IMR-90 (cell line): ENCODE data around the gene SOX6. TPM values are rescaled to one million over a fixed set of nuclear protein-coding genes. Genes with fewer than 3 reads are reported as not detected.

Source experiments
- ATAC-seq: fragments of 200-7000 bp; cut with Tn5 transposase; 2 replicates; pipeline ENCODE4 v1.9.1; 2020; ENCODE audit warnings: low read depth, mild to moderate bottlenecking, moderate library complexity
- BruUV-seq: library from RNA; stranded (reverse); fragments of 400-500 nt; replicated peaks from 2 replicates; lab custom pipeline; 2021; lab: Mats Ljungman, UMichigan
- CTCF ChIA-PET: fragments of 300-600 bp; formaldehyde crosslinking; extraction: SDS; loops from one replicate; lab custom pipeline; 2021; ENCODE audit warnings: antibody characterized with exemption; lab: Yijun Ruan, JAX
- POLR2A ChIA-PET: fragments of 300-600 bp; sonication (Branson Sonifier 250); formaldehyde crosslinking; loops from one replicate; lab custom pipeline; 2022; ENCODE audit warnings: antibody characterized with exemption; ENCODE audit not compliant: unreplicated experiment; lab: Charles Lee
- DNase-seq: peaks from one replicate; pipeline ENCODE4 v3.0.0; 2013
- H2AFZ ChIP-seq: replicated peaks from 2 replicates; pipeline ENCODE3; 2013; ENCODE audit warnings: low read length, mild to moderate bottlenecking; ENCODE audit not compliant: poor library complexity
- H2AK5ac ChIP-seq: 2 replicates; pipeline ENCODE4 v1.6.1; 2013; ENCODE audit warnings: low read depth, low read length, inconsistent platforms
- H2AK9ac ChIP-seq: replicated peaks from 2 replicates; pipeline ENCODE3; 2013; ENCODE audit warnings: mild to moderate bottlenecking, low read depth, low read length, moderate library complexity; ENCODE audit not compliant: poor library complexity
- H2BK120ac ChIP-seq: 2 replicates; pipeline ENCODE4 v1.6.1; 2013; ENCODE audit warnings: low read depth, low read length, inconsistent platforms
- H2BK15ac ChIP-seq: 3 replicates; pipeline ENCODE4 v1.6.1; 2013; ENCODE audit warnings: low read depth, low read length, inconsistent platforms
- H2BK20ac ChIP-seq: 2 replicates; pipeline ENCODE4 v1.6.1; 2013; ENCODE audit warnings: low read depth, mild to moderate bottlenecking, inconsistent platforms, low read length, moderate library complexity
- H2BK5ac ChIP-seq: 2 replicates; pipeline ENCODE4 v1.6.1; 2013; ENCODE audit warnings: mild to moderate bottlenecking, low read depth, low read length, inconsistent platforms; ENCODE audit not compliant: poor library complexity, severe bottlenecking
- H3K14ac ChIP-seq: replicated peaks from 2 replicates; pipeline ENCODE4 v1.6.1; 2013; ENCODE audit warnings: low read depth, low read length, inconsistent platforms
- H3K18ac ChIP-seq: 2 replicates; pipeline ENCODE4 v1.6.1; 2013; ENCODE audit warnings: low read depth, low read length, control low read depth
- H3K23ac ChIP-seq: 2 replicates; pipeline ENCODE4 v1.6.1; 2013; ENCODE audit warnings: low read depth, low read length, inconsistent platforms
- H3K27ac ChIP-seq: 2 replicates; pipeline ENCODE4 v1.5.1; 2013; ENCODE audit warnings: mild to moderate bottlenecking, control low read depth, low read length; ENCODE audit not compliant: insufficient read depth
- H3K27me3 ChIP-seq: 2 replicates; pipeline ENCODE4 v1.6.1; 2013; ENCODE audit warnings: low read length; ENCODE audit not compliant: control insufficient read depth, insufficient read depth
- H3K36me3 ChIP-seq: 2 replicates; pipeline ENCODE4 v1.6.1; 2013; ENCODE audit warnings: low read length, mixed read lengths; ENCODE audit not compliant: control insufficient read depth, insufficient read depth
- H3K4ac ChIP-seq: 2 replicates; pipeline ENCODE4 v1.6.1; 2013; ENCODE audit warnings: low read depth, low read length, inconsistent platforms
- H3K4me1 ChIP-seq: 2 replicates; pipeline ENCODE4 v1.6.1; 2013; ENCODE audit warnings: low read length, mixed read lengths; ENCODE audit not compliant: control insufficient read depth, insufficient read depth
- H3K4me2 ChIP-seq: 2 replicates; pipeline ENCODE4 v1.6.1; 2013; ENCODE audit warnings: low read depth, mild to moderate bottlenecking, control low read depth, low read length, moderate library complexity
- H3K4me3 ChIP-seq: 2 replicates; pipeline ENCODE4 v1.5.1; 2013; ENCODE audit warnings: low read depth, mild to moderate bottlenecking, control low read depth, low read length, moderate library complexity; ENCODE audit not compliant: insufficient read depth
- H3K56ac ChIP-seq: 2 replicates; pipeline ENCODE4 v1.6.1; 2013; ENCODE audit warnings: low read length, inconsistent platforms; ENCODE audit not compliant: insufficient read depth; ENCODE audit errors: extremely low read depth
- H3K79me1 ChIP-seq, 2 experiments: 2 replicates each; pipeline ENCODE4 v1.6.1; 2013; ENCODE audit warnings: low read length in 2 of 2, inconsistent platforms in 1 of 2, low read depth in 1 of 2
- H3K9ac ChIP-seq: 2 replicates; pipeline ENCODE4 v1.6.1; 2013; ENCODE audit warnings: low read depth, low read length, control low read depth
- H3K9me1 ChIP-seq: 2 replicates; pipeline ENCODE4 v1.6.1; 2013; ENCODE audit warnings: low read length, inconsistent platforms; ENCODE audit not compliant: insufficient read depth
- H3K9me3 ChIP-seq: 2 replicates; pipeline ENCODE4 v1.6.1; 2013; ENCODE audit warnings: low read length; ENCODE audit not compliant: control insufficient read depth, insufficient read depth
- H4K20me1 ChIP-seq: 2 replicates; pipeline ENCODE4 v1.6.1; 2013; ENCODE audit warnings: low read length, inconsistent platforms; ENCODE audit not compliant: insufficient read depth
- H4K5ac ChIP-seq: 2 replicates; pipeline ENCODE4 v1.6.1; 2013; ENCODE audit warnings: mild to moderate bottlenecking, low read depth, low read length, control low read depth
- H4K8ac ChIP-seq, 2 experiments: 2 replicates each; pipeline ENCODE4 v1.6.1; 2013; ENCODE audit warnings: low read depth in 2 of 2, low read length in 2 of 2, control low read depth in 1 of 2, inconsistent platforms in 1 of 2
- H4K91ac ChIP-seq: 2 replicates; pipeline ENCODE4 v1.6.1; 2013; ENCODE audit warnings: low read depth, low read length, inconsistent platforms; ENCODE audit not compliant: insufficient read depth
- CEBPB ChIP-seq: IDR thresholded peaks from 2 replicates; pipeline ENCODE4 v1.6.1; 2012; ENCODE audit warnings: low read depth, low read length, improper control_type of control experiment
- MXI1 ChIP-seq: IDR thresholded peaks from 2 replicates; pipeline ENCODE4 v1.6.1; 2012; ENCODE audit warnings: low read depth, mild to moderate bottlenecking, low read length, moderate library complexity, borderline replicate concordance
- POLR2A ChIP-seq: IDR thresholded peaks from 2 replicates; pipeline ENCODE4 v1.6.1; 2012; ENCODE audit warnings: mild to moderate bottlenecking, low read depth, low read length
- RAD21 ChIP-seq: IDR thresholded peaks from 2 replicates; pipeline ENCODE4 v1.6.1; 2012; ENCODE audit warnings: low read length, improper control_type of control experiment
- RCOR1 ChIP-seq: IDR thresholded peaks from 2 replicates; pipeline ENCODE4 v1.6.1; 2012; ENCODE audit warnings: mild to moderate bottlenecking, low read length, improper control_type of control experiment; ENCODE audit not compliant: insufficient replicate concordance
- RFX5 ChIP-seq: IDR thresholded peaks from 2 replicates; pipeline ENCODE4 v1.8.0; 2012; ENCODE audit warnings: low read depth, mild to moderate bottlenecking, low read length, moderate library complexity
- SMC3 ChIP-seq: fragments of 150-350 bp; IDR thresholded peaks from 2 replicates; pipeline ENCODE4 v1.6.1; 2016; ENCODE audit warnings: low read depth, mild to moderate bottlenecking, antibody characterized with exemption, low read length, moderate library complexity
- WGBS, 2 experiments: methylation state at CpG; one replicate each; pipeline versions ENCODE4 v1.1.5 to v1.1.7; 2013; ENCODE audit warnings: missing lambda C conversion rate in 2 of 2; ENCODE audit not compliant: insufficient read length in 1 of 2; ENCODE audit errors: extremely low coverage in 2 of 2; 5-methylcytosine and 5-hydroxymethylcytosine counted together
- dilution Hi-C: fragments of 300-500 bp; cut with HindIII; formaldehyde crosslinking; loops from one replicate; pipeline ENCODE4 v1.14.3; 2018; ENCODE audit warnings: low sequenced_read_pairs; ENCODE audit not compliant: unreplicated experiment
- in situ Hi-C: fragments of 300-500 bp; cut with MboI; formaldehyde crosslinking; loops from 3 replicates; pipeline ENCODE4 v1.14.3; 2019; ENCODE audit warnings: low sequenced_read_pairs, inconsistent platforms, mixed read lengths
- intact Hi-C: fragments of 100-400 bp; cut with micrococcal nuclease; formaldehyde crosslinking; loops from 2 replicates; pipeline ENCODE4 v1.10.0; 2022
- polyA plus RNA-seq, 3 experiments: library from polyadenylated mRNA; depleted of rRNA; stranded (reverse); fragments of >200 nt; gene quantifications; 2 replicates each; pipeline ENCODE4 v1.2.3, GENCODE V29; 2012; ENCODE audit warnings: low replicate concordance in 1 of 3
- total RNA-seq: library from RNA; depleted of rRNA; stranded (reverse); fragments of >200 nt; gene quantifications from 2 replicates; pipeline ENCODE4 v1.2.3, GENCODE V29; 2012
- TF ChIP-seq, protein P1 (sequence below): conservative IDR thresholded peaks from 2 replicates; pipeline ENCODE4 v1.5.1; 2012; ENCODE audit warnings: mild to moderate bottlenecking, low read depth, low read length, improper control_type of control experiment

Gene SOX6
- total and polyA plus RNA-seq, 2 of the 4 experiments (the other 2 are of a cell fraction), result 1.7 to 7.7 TPM

- H3K79me1 ChIP-seq, result no peaks in the 10 kb centered on the region
- no peak overlapping the region for H2AK5ac ChIP-seq
- H2BK120ac ChIP-seq, result no peak overlapping the region
- in situ Hi-C loops (no loop called here), dilution Hi-C loops (no loop called here), intact Hi-C loops (no loop called here)
- no peak overlapping the region for H3K27ac ChIP-seq
- ChIA-PET POLR2A (no interaction called here), CTCF (no interaction called here)
- no peak overlapping the region for H4K8ac ChIP-seq
- ATAC-seq (no peak), DNase-seq (no peak)
- H3K56ac ChIP-seq, result no peak overlapping the region
- no peak overlapping the region for H3K4me3 ChIP-seq
- no peak overlapping the region for H3K23ac ChIP-seq
- H3K4me2 ChIP-seq, result no peak overlapping the region
- no peak overlapping the region for H2BK20ac ChIP-seq
- BruUV-seq, result no TSS peak
- H3K4me1 ChIP-seq, result no peaks in the 10 kb centered on the region
- H3K36me3 ChIP-seq, result no peaks in the 10 kb centered on the region
- H2AK9ac ChIP-seq, result no peak overlapping the region
- no peak overlapping the region for H3K14ac ChIP-seq
- no peak overlapping the region for H3K4ac ChIP-seq
- H3K9me3 ChIP-seq, result no peaks in the 10 kb centered on the region
- TF ChIP-seq RCOR1, result no peak
- TF ChIP-seq POLR2A, result no peak
- no peak for TF ChIP-seq CEBPB
- no peak for TF ChIP-seq RFX5
- no peak for TF ChIP-seq RAD21
- TF ChIP-seq SMC3, result no peak
- no peak for TF ChIP-seq MXI1
- TF ChIP-seq, protein P1, sequence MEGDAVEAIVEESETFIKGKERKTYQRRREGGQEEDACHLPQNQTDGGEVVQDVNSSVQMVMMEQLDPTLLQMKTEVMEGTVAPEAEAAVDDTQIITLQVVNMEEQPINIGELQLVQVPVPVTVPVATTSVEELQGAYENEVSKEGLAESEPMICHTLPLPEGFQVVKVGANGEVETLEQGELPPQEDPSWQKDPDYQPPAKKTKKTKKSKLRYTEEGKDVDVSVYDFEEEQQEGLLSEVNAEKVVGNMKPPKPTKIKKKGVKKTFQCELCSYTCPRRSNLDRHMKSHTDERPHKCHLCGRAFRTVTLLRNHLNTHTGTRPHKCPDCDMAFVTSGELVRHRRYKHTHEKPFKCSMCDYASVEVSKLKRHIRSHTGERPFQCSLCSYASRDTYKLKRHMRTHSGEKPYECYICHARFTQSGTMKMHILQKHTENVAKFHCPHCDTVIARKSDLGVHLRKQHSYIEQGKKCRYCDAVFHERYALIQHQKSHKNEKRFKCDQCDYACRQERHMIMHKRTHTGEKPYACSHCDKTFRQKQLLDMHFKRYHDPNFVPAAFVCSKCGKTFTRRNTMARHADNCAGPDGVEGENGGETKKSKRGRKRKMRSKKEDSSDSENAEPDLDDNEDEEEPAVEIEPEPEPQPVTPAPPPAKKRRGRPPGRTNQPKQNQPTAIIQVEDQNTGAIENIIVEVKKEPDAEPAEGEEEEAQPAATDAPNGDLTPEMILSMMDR, result no peak
- H4K5ac ChIP-seq, result no peak overlapping the region
- no peak overlapping the region for H4K91ac ChIP-seq
- no peak overlapping the region for H3K9ac ChIP-seq
- no peaks in the 10 kb centered on the region; the same call in 1 of the 2 replicates for H3K9me1 ChIP-seq
- H3K27me3 ChIP-seq, result no peaks in the 10 kb centered on the region
- no peak overlapping the region for H2AFZ ChIP-seq
- no peak overlapping the region for H2BK5ac ChIP-seq
- H4K20me1 ChIP-seq, result no peaks in the 10 kb centered on the region
- no peak overlapping the region for H2BK15ac ChIP-seq
- no peak overlapping the region for H3K18ac ChIP-seq
- WGBS, 2 experiments, result no CpG with 5 or more reads among the region's 1 CpG
These were observed 196.2 kb downstream of the SOX6 start for GRCh38 chr11:16160146-16160545.
